Measurements from ENCODE around the gene PKP1.

DNA sequence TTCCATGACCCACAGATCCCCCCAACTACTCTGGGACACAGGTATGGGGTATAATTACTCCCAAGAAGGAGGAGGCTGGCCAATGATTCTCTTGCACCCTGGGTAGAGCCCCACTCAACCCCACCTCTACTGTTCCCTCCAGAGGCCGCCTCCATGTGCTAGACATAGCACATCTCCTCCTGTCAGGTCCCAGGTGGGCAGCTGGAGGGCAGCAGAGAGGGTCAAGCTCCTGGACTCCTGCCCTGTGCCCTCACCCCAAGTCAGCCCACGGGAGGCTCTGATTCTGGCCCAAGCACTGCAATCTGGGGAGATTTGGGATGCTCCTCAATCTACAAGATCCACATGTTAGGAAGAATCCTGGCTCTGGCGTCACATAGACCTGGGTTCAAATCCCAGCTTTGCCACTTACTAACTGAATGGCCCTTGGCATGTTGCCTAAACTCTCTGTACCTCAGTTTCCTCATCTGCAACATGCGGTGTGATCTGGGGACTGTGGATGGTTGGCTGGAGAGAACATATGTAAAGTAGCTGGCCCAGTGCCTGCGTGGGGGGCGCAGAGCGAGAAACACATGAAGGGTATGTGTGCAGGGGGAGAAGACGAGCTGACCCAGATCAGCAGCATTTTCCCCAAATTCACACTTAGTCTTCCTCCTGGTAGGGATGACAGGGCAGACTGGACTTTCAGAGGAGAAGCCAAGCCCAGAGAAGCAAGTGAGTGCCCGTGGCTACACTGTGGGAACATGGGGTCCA lies 71.0 kb downstream of the PKP1 start:
- TF ChIP-seq CTCF (conservative IDR thresholded peaks at IDR 0.05) (no peak), EZH2 (IDR thresholded peaks at IDR 0.05; ENCODE audit: low read depth) (no peak)
